AG04449 (cell line): ENCODE measurements around the gene THRA.

Source experiments
- CTCF ChIA-PET: fragments of 350-600 bp; formaldehyde crosslinking; extraction: SDS; loops from one replicate; lab custom pipeline; 2021; ENCODE audit warnings: antibody characterized with exemption; lab: Yijun Ruan, JAX
- POLR2A ChIA-PET: fragments of 400-600, 350-600 bp; formaldehyde crosslinking; extraction: SDS; loops from one replicate; lab custom pipeline; 2020; ENCODE audit warnings: antibody characterized with exemption, inconsistent platforms; lab: Yijun Ruan, JAX
- DNase-seq: peaks from one replicate; pipeline ENCODE4 v3.0.0-alpha.2; 2010; ENCODE audit warnings: low read depth, low spot score
- H3K4me3 ChIP-seq: 2 replicates; pipeline ENCODE4 v1.5.1; 2011; ENCODE audit warnings: low read depth, mild to moderate bottlenecking, control low read depth, low read length
- CTCF ChIP-seq: IDR thresholded peaks from one replicate; pipeline ENCODE4 v1.5.1; 2011; ENCODE audit warnings: mild to moderate bottlenecking, moderate library complexity, low read length, control low read depth, inconsistent platforms; ENCODE audit not compliant: insufficient read depth; ENCODE audit errors: missing control alignments

The THRA gene

GRCh38 chr17:40061609-40062038 lies 1.1 kb upstream of the THRA start:
- POLR2A ChIA-PET, result no interaction called here
- no peak for DNase-seq
- no peak for TF ChIP-seq CTCF
- CTCF ChIA-PET, result interaction anchor here (0.6 to 6.0 kb wide), 8 partner anchors 10 to 68 kb away, joined by 3 to 53 read pairs (median 10); no protein-coding TSS in a partner anchor
- H3K4me3 ChIP-seq, result no peak overlapping the region; the same call in 1 of the 2 replicates

- no peak for TF ChIP-seq CTCF
- no peak for DNase-seq
- POLR2A ChIA-PET, result interaction anchor here (0.9 kb wide), 1 partner anchor 75 kb away, joined by 3 read pairs; no protein-coding TSS in a partner anchor
- CTCF ChIA-PET, result interaction anchor here (1.3 to 6.3 kb wide), 8 partner anchors 14 to 105 kb away, joined by 4 to 153 read pairs (median 12); no protein-coding TSS in a partner anchor
- peak overlapping the region; percentile 90 for H3K4me3 ChIP-seq
Observed at GRCh38 chr17:40063187-40063771, 514 bp downstream of the THRA start.

GRCh38 chr17:40063901-40064531 lies 1.3 kb downstream of the THRA start:
- CTCF ChIA-PET, result interaction anchor here (1.1 to 6.3 kb wide), 16 partner anchors 13 to 104 kb away, joined by 3 to 153 read pairs (median 8); no protein-coding TSS in a partner anchor
- DNase-seq, result no peak
- no peak for TF ChIP-seq CTCF
- POLR2A ChIA-PET, result interaction anchor here (0.9 to 2.3 kb wide), 3 partner anchors 35 to 74 kb away, joined by 3 to 12 read pairs (median 4); partner anchors contain the start of gene NR1D1
- peak overlapping the region; percentile 90 for H3K4me3 ChIP-seq

- POLR2A ChIA-PET, result interaction anchor here (0.6 to 2.3 kb wide), 7 partner anchors 10 to 57 kb away, joined by 3 to 12 read pairs (median 4); partner anchors contain the start of genes MED24 and NR1D1
- CTCF ChIA-PET, result interaction anchor here (0.9 to 6.3 kb wide), 15 partner anchors 12 to 103 kb away, joined by 3 to 153 read pairs (median 7); partner anchors contain the start of gene NR1D1
- no peak for TF ChIP-seq CTCF
- H3K4me3 ChIP-seq, result peak overlapping the region; percentile 90
- no peak for DNase-seq
Observed at GRCh38 chr17:40064971-40065768, 2.4 kb downstream of the THRA start.

- peak overlapping the region; percentile 15 for H3K4me3 ChIP-seq
- ChIA-PET CTCF (interaction anchor here (0.7 to 6.3 kb wide), 13 partner anchors 11 to 102 kb away, joined by 3 to 153 read pairs (median 9); partner anchors contain the start of gene MED24), POLR2A (interaction anchor here (0.6 to 2.3 kb wide), 6 partner anchors 9 to 57 kb away, joined by 3 to 12 read pairs (median 5); partner anchors contain the start of genes MED24 and NR1D1)
- no peak for TF ChIP-seq CTCF
- no peak for DNase-seq
Observed at GRCh38 chr17:40065769-40066510, 3.2 kb downstream of the THRA start.
